OCI-LY3 (cell line): Measurements from ENCODE around the gene SAE1.

Source experiments
- H2AFZ ChIP-seq: fragments of 200-600, 300-600 bp; shearing (Covaris generic); 2 replicates; pipeline ENCODE4 v1.6.0; 2014; ENCODE audit warnings: antibody characterized with exemption, low read depth, low read length
- H3K27ac ChIP-seq: fragments of 200-600, 300-600 bp; sonication (generic); 2 replicates; pipeline ENCODE4 v1.5.1; 2014; ENCODE audit warnings: mild to moderate bottlenecking, low read length, moderate library complexity, mixed read lengths
- H3K27me3 ChIP-seq: fragments of 200-600, 300-600 bp; sonication (generic); 2 replicates; pipeline ENCODE4 v1.6.1; 2014; ENCODE audit warnings: low read depth, low read length, mixed read lengths
- H3K36me3 ChIP-seq: fragments of 200-600, 300-600 bp; sonication (generic); replicated peaks from 2 replicates; pipeline ENCODE3; 2014; ENCODE audit warnings: low read depth, low read length, mixed read lengths
- H3K4me1 ChIP-seq: fragments of 300-600, 200-600 bp; sonication (generic); 2 replicates; pipeline ENCODE4 v1.6.1; 2014; ENCODE audit warnings: low read length, mixed read lengths
- H3K4me2 ChIP-seq: fragments of 200-600, 300-600 bp; sonication (generic); 2 replicates; pipeline ENCODE4 v1.6.1; 2014; ENCODE audit warnings: low read length, mixed read lengths
- H3K4me3 ChIP-seq: fragments of 300-600, 200-600 bp; sonication (generic); 2 replicates; pipeline ENCODE4 v1.5.1; 2014; ENCODE audit warnings: antibody characterized with exemption, mild to moderate bottlenecking, low read length, moderate library complexity
- H3K79me2 ChIP-seq: fragments of 300-600, 200-600 bp; shearing (Covaris generic); 2 replicates; pipeline ENCODE4 v1.6.1; 2014; ENCODE audit warnings: mild to moderate bottlenecking, low read length, mixed read lengths
- H3K9ac ChIP-seq: fragments of 300-600, 200-600 bp; shearing (Covaris generic); 2 replicates; pipeline ENCODE4 v1.6.0; 2014; ENCODE audit warnings: mild to moderate bottlenecking, low read length, moderate library complexity
- H3K9me3 ChIP-seq: fragments of 200-600, 300-600 bp; shearing (Covaris generic); 2 replicates; pipeline ENCODE4 v1.6.1; 2014; ENCODE audit warnings: low read length, mixed read lengths; ENCODE audit not compliant: insufficient read depth
- H4K20me1 ChIP-seq: fragments of 200-600, 300-600 bp; sonication (generic); 2 replicates; pipeline ENCODE4 v1.6.1; 2016; ENCODE audit warnings: low read length, mixed read lengths; ENCODE audit not compliant: insufficient read depth
- EZH2phosphoT487 ChIP-seq: fragments of 200-600 bp; shearing (Covaris generic); IDR thresholded peaks from 2 replicates; pipeline ENCODE4 v1.6.1; 2018; ENCODE audit warnings: antibody characterized with exemption, mixed run types, low read depth
- TF ChIP-seq, protein P1 (sequence below): fragments of 200-600, 300-600 bp; sonication (generic); IDR thresholded peaks from 2 replicates; pipeline ENCODE4 v1.5.1; 2014; ENCODE audit warnings: antibody characterized with exemption, low read length, low read depth

The SAE1 gene

DNA sequence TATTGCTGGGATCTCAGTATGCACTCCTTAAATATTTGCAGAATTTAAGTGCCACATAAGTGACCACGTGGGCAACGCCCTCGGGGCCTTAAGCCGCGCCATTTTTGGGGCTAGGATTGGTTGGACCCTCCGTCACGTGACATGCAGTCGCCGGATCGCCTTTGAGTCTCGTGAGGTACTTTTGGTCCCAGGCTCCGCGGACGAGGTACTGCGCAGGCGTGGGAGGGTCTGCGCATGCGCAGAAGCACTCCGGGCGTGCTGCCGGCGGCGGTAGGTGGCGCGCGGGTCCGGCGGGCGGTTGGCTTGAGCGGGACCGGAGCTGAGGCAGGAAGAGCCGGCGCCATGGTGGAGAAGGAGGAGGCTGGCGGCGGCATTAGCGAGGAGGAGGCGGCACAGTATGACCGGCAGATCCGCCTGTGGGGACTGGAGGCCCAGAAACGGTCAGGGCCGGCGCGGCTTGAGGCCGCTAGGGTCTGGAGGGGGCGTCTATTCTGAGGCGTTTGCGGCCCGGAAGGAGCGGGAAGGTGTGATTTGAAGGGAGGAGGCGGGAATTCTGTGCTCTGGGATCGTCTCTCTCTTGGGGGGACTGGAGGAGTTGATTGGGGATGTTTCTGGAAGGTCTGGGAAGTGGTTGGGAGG is at the start of gene SAE1:
TSS of gene SAE1 (plus strand) at position 247 of the 639 bp plus-strand sequence. CDS start at position 343, 96 bp downstream.
- H3K9ac ChIP-seq: peak within 1 kb of the TSS; percentile 98
- peaks cover 51% of the 10 kb centered on the region for H3K79me2 ChIP-seq
- H3K4me2 ChIP-seq: peak within 1 kb of the TSS; percentile 84
- peaks cover 29% of the 10 kb centered on the region for H3K36me3 ChIP-seq
- H3K27ac ChIP-seq: peak within 1 kb of the TSS; percentile 78
- H3K4me1 ChIP-seq: peaks cover 14% of the 10 kb centered on the region
- TF ChIP-seq, protein P1, sequence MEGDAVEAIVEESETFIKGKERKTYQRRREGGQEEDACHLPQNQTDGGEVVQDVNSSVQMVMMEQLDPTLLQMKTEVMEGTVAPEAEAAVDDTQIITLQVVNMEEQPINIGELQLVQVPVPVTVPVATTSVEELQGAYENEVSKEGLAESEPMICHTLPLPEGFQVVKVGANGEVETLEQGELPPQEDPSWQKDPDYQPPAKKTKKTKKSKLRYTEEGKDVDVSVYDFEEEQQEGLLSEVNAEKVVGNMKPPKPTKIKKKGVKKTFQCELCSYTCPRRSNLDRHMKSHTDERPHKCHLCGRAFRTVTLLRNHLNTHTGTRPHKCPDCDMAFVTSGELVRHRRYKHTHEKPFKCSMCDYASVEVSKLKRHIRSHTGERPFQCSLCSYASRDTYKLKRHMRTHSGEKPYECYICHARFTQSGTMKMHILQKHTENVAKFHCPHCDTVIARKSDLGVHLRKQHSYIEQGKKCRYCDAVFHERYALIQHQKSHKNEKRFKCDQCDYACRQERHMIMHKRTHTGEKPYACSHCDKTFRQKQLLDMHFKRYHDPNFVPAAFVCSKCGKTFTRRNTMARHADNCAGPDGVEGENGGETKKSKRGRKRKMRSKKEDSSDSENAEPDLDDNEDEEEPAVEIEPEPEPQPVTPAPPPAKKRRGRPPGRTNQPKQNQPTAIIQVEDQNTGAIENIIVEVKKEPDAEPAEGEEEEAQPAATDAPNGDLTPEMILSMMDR: peak; percentile 59
- no peak for TF ChIP-seq EZH2phosphoT487
- peak within 1 kb of the TSS; percentile 97 for H2AFZ ChIP-seq
- peak within 1 kb of the TSS; percentile 100 for H3K4me3 ChIP-seq
- peaks cover 34% of the 10 kb centered on the region for H4K20me1 ChIP-seq
- no peaks in the 10 kb centered on the region for H3K9me3 ChIP-seq
- no peaks in the 10 kb centered on the region for H3K27me3 ChIP-seq

DNA sequence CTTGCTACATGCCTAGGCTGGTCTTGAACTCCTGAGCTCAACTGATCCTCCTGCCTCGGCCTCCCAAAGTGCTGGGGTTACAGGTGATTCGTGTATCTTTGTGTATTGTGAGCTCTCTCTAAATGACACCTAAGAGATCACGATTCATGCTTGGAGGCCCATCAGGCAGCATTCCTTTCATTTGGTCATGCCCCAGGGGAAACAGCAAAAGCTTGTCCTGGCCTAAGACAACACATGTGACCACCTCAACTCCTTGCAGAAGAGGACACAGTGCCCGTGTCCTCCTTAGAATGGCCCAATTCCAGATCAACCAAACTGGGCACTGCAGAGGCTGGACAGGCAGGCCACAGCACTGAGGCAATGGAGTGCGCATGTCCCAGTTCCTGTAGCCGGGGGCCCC is 49.5 kb upstream of the SAE1 start:
- Histone ChIP-seq H3K9me3 (no peaks in the 10 kb centered on the region), H3K4me3 (no peak overlapping the region), H4K20me1 (0 out of 2 replicates have a peak, but pooled peaks cover 3% of the 10 kb centered on the region), H3K27ac (no peak overlapping the region), H3K27me3 (no peaks in the 10 kb centered on the region), H2AFZ (no peak overlapping the region), H3K9ac (no peak overlapping the region), H3K4me2 (no peak overlapping the region), H3K36me3 (peaks cover 54% of the 10 kb centered on the region), H3K79me2 (peaks cover 3% of the 10 kb centered on the region; the same call in 1 of the 2 replicates), H3K4me1 (no peaks in the 10 kb centered on the region)
- TF ChIP-seq EZH2phosphoT487: no peak
- TF ChIP-seq, protein P1: no peak

DNA sequence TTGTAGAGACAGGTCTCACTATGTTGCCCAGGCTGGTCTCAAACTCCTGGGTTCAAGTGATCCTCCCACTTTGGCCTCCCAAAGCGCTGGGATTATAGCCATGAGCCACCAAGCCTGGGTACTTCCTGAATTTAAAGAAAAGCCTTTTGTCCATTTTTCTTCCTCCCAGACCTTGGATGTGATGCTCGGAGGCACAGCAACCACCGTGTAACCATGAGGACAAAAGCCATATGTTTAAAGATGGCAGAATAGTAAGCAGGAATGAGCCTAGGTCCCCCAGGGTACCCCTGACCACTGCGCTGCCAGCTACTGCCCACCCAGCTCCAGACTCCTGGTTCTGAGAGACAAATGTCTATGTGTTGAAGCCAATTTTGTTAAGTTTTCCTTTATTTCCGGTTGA is 48.1 kb upstream of the SAE1 start:
- Histone ChIP-seq H3K27ac (no peak overlapping the region), H3K4me2 (no peak overlapping the region), H3K36me3 (peaks cover 57% of the 10 kb centered on the region), H3K4me1 (no peaks in the 10 kb centered on the region), H3K27me3 (no peaks in the 10 kb centered on the region), H2AFZ (no peak overlapping the region), H3K9me3 (no peaks in the 10 kb centered on the region), H3K4me3 (no peak overlapping the region), H3K79me2 (no peaks in the 10 kb centered on the region), H3K9ac (no peak overlapping the region), H4K20me1 (0 out of 2 replicates have a peak, but pooled peaks cover 3% of the 10 kb centered on the region)
- TF ChIP-seq, protein P1: no peak
- TF ChIP-seq EZH2phosphoT487: no peak

DNA sequence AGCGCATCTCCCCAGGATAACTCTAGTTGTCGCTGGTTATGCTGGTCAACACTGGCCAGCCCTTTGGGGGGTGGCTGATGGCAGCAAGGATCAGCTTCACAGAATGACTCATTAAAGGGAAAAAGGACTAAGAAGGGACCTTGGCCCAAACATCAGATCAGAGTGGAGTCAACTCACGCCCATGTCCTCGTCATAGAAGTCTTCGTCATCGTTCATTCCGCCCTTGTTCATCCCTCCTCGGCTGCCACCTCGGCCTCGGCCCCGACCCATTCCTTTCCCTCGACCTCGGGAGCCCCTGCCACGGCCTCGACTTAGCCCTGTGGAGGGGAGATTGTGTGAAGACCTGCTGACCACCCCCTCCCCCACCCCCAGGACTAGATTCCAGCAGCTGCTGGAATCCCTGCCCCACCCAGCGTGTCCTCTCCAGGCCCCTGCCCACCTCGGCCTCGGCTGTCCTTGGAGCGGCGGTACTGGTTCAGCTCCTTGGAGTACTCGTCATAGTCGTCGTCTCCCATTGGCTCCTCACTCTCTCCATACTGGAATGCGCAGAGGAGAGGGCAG is 45.7 kb upstream of the SAE1 start:
- TF ChIP-seq EZH2phosphoT487: no peak
- TF ChIP-seq, protein P1: no peak
- no peak overlapping the region for H3K9ac ChIP-seq
- no peaks in the 10 kb centered on the region for H3K4me1 ChIP-seq
- no peak overlapping the region for H2AFZ ChIP-seq
- H3K4me3 ChIP-seq: no peak overlapping the region
- no peak overlapping the region for H3K4me2 ChIP-seq
- H3K27ac ChIP-seq: no peak overlapping the region
- H3K9me3 ChIP-seq: no peaks in the 10 kb centered on the region
- peaks cover 3% of the 10 kb centered on the region; the same call in 1 of the 2 replicates for H4K20me1 ChIP-seq
- H3K79me2 ChIP-seq: peaks cover 6% of the 10 kb centered on the region; the same call in 1 of the 2 replicates
- peaks cover 68% of the 10 kb centered on the region for H3K36me3 ChIP-seq
- H3K27me3 ChIP-seq: no peaks in the 10 kb centered on the region
